Neuronal stem cell (in vitro differentiated cells): Measurements from ENCODE around the gene HEPH.

Source experiments
- DNase-seq: peaks from one replicate; pipeline ENCODE4 v3.0.0-alpha.2; 2013; ENCODE audit warnings: low spot score
- H2AFZ ChIP-seq: one replicate; pipeline ENCODE4 v1.6.1; 2013; ENCODE audit warnings: mild to moderate bottlenecking, low read length, inconsistent platforms
- H2AK5ac ChIP-seq: 2 replicates; pipeline ENCODE4 v1.6.1; 2013; ENCODE audit warnings: low read depth, mild to moderate bottlenecking, inconsistent platforms, low read length, moderate library complexity, mixed read lengths
- H2BK120ac ChIP-seq: 2 replicates; pipeline ENCODE4 v1.6.1; 2013; ENCODE audit warnings: low read depth, mild to moderate bottlenecking, inconsistent platforms, low read length, moderate library complexity, mixed read lengths
- H2BK12ac ChIP-seq: one replicate; pipeline ENCODE4 v1.6.1; 2013; ENCODE audit warnings: low read length, inconsistent platforms
- H2BK15ac ChIP-seq: 2 replicates; pipeline ENCODE4 v1.6.1; 2013; ENCODE audit warnings: mild to moderate bottlenecking, low read length, inconsistent platforms, mixed read lengths
- H2BK5ac ChIP-seq: one replicate; pipeline ENCODE4 v1.6.1; 2013; ENCODE audit warnings: inconsistent platforms, mild to moderate bottlenecking, low read length, moderate library complexity
- H3K14ac ChIP-seq: one replicate; pipeline ENCODE4 v1.6.1; 2013; ENCODE audit warnings: low read length, inconsistent platforms
- H3K18ac ChIP-seq: 2 replicates; pipeline ENCODE4 v1.6.1; 2013; ENCODE audit warnings: low read length, inconsistent platforms
- H3K23ac ChIP-seq: 2 replicates; pipeline ENCODE4 v1.6.1; 2013; ENCODE audit warnings: low read depth, mild to moderate bottlenecking, mixed read lengths, low read length, inconsistent platforms; ENCODE audit not compliant: poor library complexity
- H3K27ac ChIP-seq: replicated peaks from 3 replicates; pipeline ENCODE4 v1.5.1; 2013; ENCODE audit warnings: low read length, inconsistent platforms
- H3K27me3 ChIP-seq, 3 experiments: 2 replicates each; pipeline ENCODE4 v1.6.1; 2013; ENCODE audit warnings: low read length in 3 of 3, mild to moderate bottlenecking in 2 of 3, inconsistent platforms in 1 of 3, low read depth in 1 of 3, mixed read lengths in 1 of 3, moderate library complexity in 1 of 3; ENCODE audit not compliant: control insufficient read depth in 3 of 3, insufficient read depth in 3 of 3
- H3K36me3 ChIP-seq, 2 donors: replicated peaks in 1 of 2; 2 replicates each; pipeline ENCODE4 v1.6.1; 2013; ENCODE audit warnings: low read length in 2 of 2; ENCODE audit not compliant: control insufficient read depth in 2 of 2, insufficient read depth in 2 of 2
- H3K4ac ChIP-seq: 2 replicates; pipeline ENCODE4 v1.6.1; 2013; ENCODE audit warnings: inconsistent platforms, mild to moderate bottlenecking, low read length, moderate library complexity
- H3K4me1 ChIP-seq, 2 donors: 1 replicate in 1 of 2; 2 replicates in 1 of 2; pipeline ENCODE4 v1.6.1; 2013; ENCODE audit warnings: low read length in 2 of 2, low read depth in 1 of 2; ENCODE audit not compliant: control insufficient read depth in 2 of 2, insufficient read depth in 1 of 2
- H3K4me2 ChIP-seq: one replicate; pipeline ENCODE4 v1.6.1; 2013; ENCODE audit warnings: mild to moderate bottlenecking, low read length, inconsistent platforms; ENCODE audit not compliant: insufficient read depth, poor library complexity, severe bottlenecking
- H3K4me3 ChIP-seq, 2 donors: 2 replicates each; pipeline ENCODE4 v1.5.1; 2013; ENCODE audit warnings: low read length in 2 of 2, mild to moderate bottlenecking in 2 of 2, inconsistent platforms in 1 of 2, moderate library complexity in 1 of 2
- H3K79me1 ChIP-seq: one replicate; pipeline ENCODE4 v1.6.1; 2013; ENCODE audit warnings: low read depth, mild to moderate bottlenecking, inconsistent platforms, low read length, moderate library complexity
- H3K9ac ChIP-seq: one replicate; pipeline ENCODE4 v1.6.1; 2013; ENCODE audit warnings: mild to moderate bottlenecking, low read depth, low read length, inconsistent platforms; ENCODE audit not compliant: poor library complexity
- H3K9me3 ChIP-seq, 2 donors: replicated peaks in 1 of 2; 2 replicates each; pipeline versions ENCODE3 to v1.6.1; 2013; ENCODE audit warnings: low read length in 2 of 2, mild to moderate bottlenecking in 2 of 2, inconsistent platforms in 1 of 2, low read depth in 1 of 2, mixed read lengths in 1 of 2, moderate library complexity in 1 of 2; ENCODE audit not compliant: control insufficient read depth in 2 of 2, insufficient read depth in 1 of 2
- H4K8ac ChIP-seq: one replicate; pipeline ENCODE4 v1.6.1; 2013; ENCODE audit warnings: low read depth, mild to moderate bottlenecking, inconsistent platforms, low read length, moderate library complexity
- H4K91ac ChIP-seq: one replicate; pipeline ENCODE4 v1.6.1; 2013; ENCODE audit warnings: low read length, low read depth, mild to moderate bottlenecking, inconsistent platforms; ENCODE audit not compliant: poor library complexity
- WGBS, 2 donors: extraction: QIAGEN DNeasy Blood & Tissue Kit; methylation state at CpG; one replicate each; pipeline ENCODE4 v1.1.7; 2013; ENCODE audit warnings: missing lambda C conversion rate in 2 of 2, mixed read lengths in 1 of 2; ENCODE audit not compliant: insufficient read length in 2 of 2, insufficient replicate concordance in 1 of 2; ENCODE audit errors: extremely low coverage in 2 of 2; 5-methylcytosine and 5-hydroxymethylcytosine counted together

Gene HEPH

DNA sequence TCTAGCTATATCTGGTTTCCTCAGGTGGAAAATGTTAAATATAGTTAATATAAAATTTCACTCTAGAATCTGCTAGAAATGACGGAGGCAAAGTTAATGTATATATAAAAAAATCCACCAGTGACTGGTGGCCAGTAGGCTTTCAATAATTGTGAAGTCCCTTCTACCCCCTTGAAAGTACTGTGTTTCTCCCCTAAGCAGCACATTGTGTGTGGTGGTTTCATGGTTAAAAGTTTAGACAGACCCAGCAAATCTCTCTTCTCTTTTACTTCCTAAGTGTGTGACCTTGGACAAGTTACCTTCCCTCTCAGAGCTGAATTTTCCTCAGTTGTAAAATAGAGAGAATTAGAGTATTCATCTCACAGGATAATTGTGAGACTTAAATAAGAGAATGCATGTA is 600 bp upstream of the HEPH start:
- no peak for DNase-seq
- Histone ChIP-seq H3K4me3 (no peak overlapping the region), H2BK12ac (no peak overlapping the region), H3K27ac (no peak overlapping the region), H4K91ac (no peak overlapping the region), H2BK15ac (no peak overlapping the region), H3K4ac (no peak overlapping the region), H3K14ac (no peak overlapping the region), H2BK5ac (no peak overlapping the region), H2AK5ac (no peak overlapping the region), H3K4me2 (no peak overlapping the region), H2BK120ac (no peak overlapping the region), H3K4me1 (no peaks in the 10 kb centered on the region), H3K9ac (no peak overlapping the region), H3K23ac (no peak overlapping the region), H3K9me3 (no peaks in the 10 kb centered on the region), H4K8ac (no peak overlapping the region), H3K18ac (no peak overlapping the region), H3K36me3 (peaks cover 0 to 6% of the 10 kb centered on the region in 2 donors), H3K27me3 (peaks cover 0 to 6% (median 0%) of the 10 kb centered on the region in 3 experiments), H3K79me1 (peaks cover 2% of the 10 kb centered on the region), H2AFZ (peak overlapping the region; percentile 88)
- WGBS, 2 donors, result no CpG with 5 or more reads among the region's 1 CpG

DNA sequence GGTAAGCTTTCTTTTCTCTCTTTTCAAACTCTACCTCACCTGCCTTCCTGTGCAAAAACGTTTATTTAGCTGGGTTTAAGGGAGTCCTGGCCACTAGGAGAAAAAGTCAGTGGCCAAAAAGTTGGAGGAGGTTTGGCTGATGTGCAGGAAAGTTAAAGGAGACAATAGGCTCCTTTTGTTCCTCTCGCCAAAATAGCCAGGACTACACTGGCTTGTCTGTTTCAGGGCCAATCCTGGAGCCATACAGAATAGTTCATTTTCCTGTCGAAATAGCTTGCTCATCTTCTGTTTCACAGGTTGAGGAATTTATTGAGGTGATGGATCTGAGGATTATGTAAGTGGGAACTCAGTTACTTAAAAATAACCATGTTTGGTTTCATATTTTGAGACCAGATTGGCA is 423 bp downstream of the HEPH start:
- Histone ChIP-seq H4K91ac (no peak overlapping the region), H3K27me3 (peaks cover 0 to 6% (median 0%) of the 10 kb centered on the region in 3 experiments)

DNA sequence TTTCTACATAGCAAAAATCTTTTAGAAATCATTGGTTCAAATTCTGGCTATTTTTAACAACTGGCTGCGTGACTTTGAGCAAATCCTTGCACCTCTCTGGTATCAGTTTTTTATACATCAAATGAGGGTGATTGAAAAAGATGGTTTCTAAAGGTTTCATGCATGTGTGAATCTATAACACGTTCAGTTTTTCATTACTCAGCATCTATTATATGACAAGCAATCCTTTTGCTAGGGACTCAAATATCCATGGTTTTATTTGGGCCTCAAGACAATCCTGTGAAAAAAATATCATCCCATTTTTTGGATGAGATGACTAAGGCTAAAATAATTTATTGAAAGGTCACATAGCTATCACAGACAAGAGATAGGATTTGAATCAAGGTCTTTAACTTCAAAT is 884 bp downstream of the HEPH start:
- H3K23ac ChIP-seq, result no peak overlapping the region
- no peak overlapping the region for H3K4me2 ChIP-seq
- H3K79me1 ChIP-seq, result peaks cover 2% of the 10 kb centered on the region
- no peak overlapping the region for H2BK15ac ChIP-seq
- H2BK120ac ChIP-seq, result no peak overlapping the region
- peak overlapping the region; percentile 88 for H2AFZ ChIP-seq
- no peak overlapping the region for H2BK12ac ChIP-seq
- no peaks in the 10 kb centered on the region for H3K9me3 ChIP-seq
- no peak overlapping the region for H4K91ac ChIP-seq
- no peak overlapping the region for H2AK5ac ChIP-seq
- no peaks in the 10 kb centered on the region for H3K4me1 ChIP-seq
- H3K9ac ChIP-seq, result no peak overlapping the region
- no peak overlapping the region for H2BK5ac ChIP-seq
- WGBS, 2 donors, result no CpG with 5 or more reads among the region's 2 CpGs
- H3K27ac ChIP-seq, result no peak overlapping the region
- no peak overlapping the region for H3K14ac ChIP-seq
- peak overlapping the region in 1 of 2 donors; percentile 63 for H3K4me3 ChIP-seq
- H3K4ac ChIP-seq, result no peak overlapping the region
- no peak for DNase-seq
- H3K18ac ChIP-seq, result no peak overlapping the region
- peaks cover 0 to 6% of the 10 kb centered on the region in 2 donors for H3K36me3 ChIP-seq
- H4K8ac ChIP-seq, result no peak overlapping the region
- H3K27me3 ChIP-seq, result peaks cover 0 to 3% (median 0%) of the 10 kb centered on the region in 3 experiments

More for the DNA sequence above, 423 bp downstream of the HEPH start:
- no peaks in the 10 kb centered on the region for H3K9me3 ChIP-seq
- no CpG with 5 or more reads among the region's 3 CpGs for WGBS, 2 donors
- H3K14ac ChIP-seq, result no peak overlapping the region
- no peak overlapping the region for H3K18ac ChIP-seq
- no peak overlapping the region for H2AK5ac ChIP-seq
- no peak overlapping the region for H3K23ac ChIP-seq
- H2AFZ ChIP-seq, result peak overlapping the region; percentile 88
- no peak overlapping the region for H3K9ac ChIP-seq
- H2BK12ac ChIP-seq, result no peak overlapping the region
- H3K4me2 ChIP-seq, result peak overlapping the region; percentile 31
- H3K4ac ChIP-seq, result no peak overlapping the region
- no peak overlapping the region for H2BK120ac ChIP-seq
- H3K79me1 ChIP-seq, result peaks cover 2% of the 10 kb centered on the region
- H3K4me1 ChIP-seq, result no peaks in the 10 kb centered on the region
- H3K4me3 ChIP-seq, result peak overlapping the region; percentile 63 to 85
- no peak overlapping the region for H2BK5ac ChIP-seq
- H3K27ac ChIP-seq, result peak overlapping the region; percentile 66
- peaks cover 0 to 6% of the 10 kb centered on the region in 2 donors for H3K36me3 ChIP-seq
- H2BK15ac ChIP-seq, result no peak overlapping the region
- peak; percentile 4 for DNase-seq
- no peak overlapping the region for H4K8ac ChIP-seq

DNA sequence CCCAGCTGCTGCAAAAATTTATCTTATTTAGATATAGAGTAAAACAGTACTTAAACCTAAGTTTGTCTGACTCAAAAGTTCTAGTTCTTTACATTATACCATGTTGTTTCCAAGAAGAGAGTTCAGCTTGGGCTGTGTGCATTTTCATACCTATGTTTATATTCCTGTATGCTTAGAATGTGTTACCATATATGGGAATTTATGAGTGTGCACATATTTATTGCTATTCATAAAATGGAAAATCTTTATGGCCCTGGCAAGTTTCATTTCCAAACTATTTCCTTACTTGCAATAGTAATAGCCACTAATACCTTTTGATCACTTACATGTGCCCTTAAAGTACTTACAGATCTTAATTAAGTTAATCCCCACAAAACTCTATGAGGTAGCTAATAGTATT is 2.6 kb downstream of the HEPH start:
- DNase-seq, result no peak
- Histone ChIP-seq H2BK12ac (no peak overlapping the region), H4K91ac (no peak overlapping the region), H3K9me3 (no peaks in the 10 kb centered on the region), H3K4me1 (no peaks in the 10 kb centered on the region), H3K27me3 (peaks cover 0 to 3% (median 0%) of the 10 kb centered on the region in 3 experiments), H3K23ac (no peak overlapping the region), H2BK120ac (no peak overlapping the region), H3K9ac (no peak overlapping the region), H3K36me3 (peaks cover 3 to 6% of the 10 kb centered on the region in 2 donors), H3K79me1 (peaks cover 2% of the 10 kb centered on the region), H3K27ac (no peak overlapping the region), H3K4me3 (no peak overlapping the region), H2BK15ac (no peak overlapping the region), H4K8ac (no peak overlapping the region), H3K4me2 (no peak overlapping the region), H3K14ac (no peak overlapping the region), H3K4ac (no peak overlapping the region), H3K18ac (no peak overlapping the region), H2AK5ac (no peak overlapping the region), H2AFZ (no peak overlapping the region), H2BK5ac (no peak overlapping the region)
